ENCODE data around the gene TSPYL2. TPM values are rescaled to one million over a fixed set of nuclear protein-coding genes. Genes with fewer than 3 reads are reported as not detected.

TSPYL2 gene
- total RNA-seq, 1 donor from 2014 or later = 40.3 TPM

DNA sequence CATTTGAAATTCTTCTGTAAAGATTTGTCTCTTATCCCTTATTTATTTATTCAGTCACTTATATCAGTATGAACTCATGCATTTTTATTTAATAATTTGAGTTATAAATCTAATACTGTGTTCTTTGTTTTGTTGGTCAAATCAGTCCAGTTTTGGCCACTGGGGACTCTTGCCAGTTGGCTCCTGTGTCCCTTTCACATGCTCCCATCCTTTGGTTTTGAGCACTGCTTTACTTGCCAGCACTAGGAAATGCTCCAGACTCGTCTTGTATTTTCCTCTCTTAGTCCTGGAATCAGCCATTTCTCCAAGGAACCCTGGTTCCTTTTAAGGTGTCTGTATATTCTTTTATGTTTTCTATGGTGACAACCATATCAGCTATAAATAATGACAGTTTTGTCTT lies 39.8 kb downstream of the TSPYL2 start:
- Mint-ChIP-seq H3K27ac (no peak overlapping the region), H3K27me3 (no peaks in the 10 kb centered on the region), H3K4me3 (no peak overlapping the region), H3K36me3 (ENCODE audit: low read depth) (peaks cover 8% of the 10 kb centered on the region), H3K9me3 (peaks cover 4% of the 10 kb centered on the region), H3K4me1 (peaks cover 4% of the 10 kb centered on the region)
- DNase-seq = no peak
- intact Hi-C loops (cut with micrococcal nuclease) = no loop called here

DNA sequence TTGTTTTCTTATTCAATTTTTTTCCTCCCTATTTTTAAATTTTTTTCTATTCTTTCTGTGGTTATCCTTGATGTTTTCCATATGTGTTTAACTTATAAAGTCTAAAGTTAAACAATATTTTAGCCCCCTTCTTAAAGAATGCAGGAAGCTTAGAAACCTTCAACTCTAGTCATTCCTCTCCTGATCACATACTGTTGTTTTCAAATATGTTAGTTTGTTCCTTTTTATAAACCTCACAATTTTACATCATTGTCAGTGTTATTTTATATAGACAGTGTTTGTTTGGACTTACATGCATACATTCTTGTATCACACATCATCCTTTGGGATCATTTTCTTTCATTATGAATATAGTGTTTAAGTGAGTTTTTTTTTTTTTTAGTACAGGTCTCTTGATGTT lies 43.3 kb downstream of the TSPYL2 start:
- intact Hi-C loops (cut with micrococcal nuclease) = no loop called here
- H3K9me3 Mint-ChIP-seq = peaks cover 4% of the 10 kb centered on the region
- DNase-seq = no peak
- no peaks in the 10 kb centered on the region for H3K27me3 Mint-ChIP-seq
- H3K4me1 Mint-ChIP-seq = peaks cover 4% of the 10 kb centered on the region
- no peak overlapping the region for H3K27ac Mint-ChIP-seq
- no peak overlapping the region for H3K4me3 Mint-ChIP-seq
- peaks cover 8% of the 10 kb centered on the region for H3K36me3 Mint-ChIP-seq (ENCODE audit: low read depth)

DNA sequence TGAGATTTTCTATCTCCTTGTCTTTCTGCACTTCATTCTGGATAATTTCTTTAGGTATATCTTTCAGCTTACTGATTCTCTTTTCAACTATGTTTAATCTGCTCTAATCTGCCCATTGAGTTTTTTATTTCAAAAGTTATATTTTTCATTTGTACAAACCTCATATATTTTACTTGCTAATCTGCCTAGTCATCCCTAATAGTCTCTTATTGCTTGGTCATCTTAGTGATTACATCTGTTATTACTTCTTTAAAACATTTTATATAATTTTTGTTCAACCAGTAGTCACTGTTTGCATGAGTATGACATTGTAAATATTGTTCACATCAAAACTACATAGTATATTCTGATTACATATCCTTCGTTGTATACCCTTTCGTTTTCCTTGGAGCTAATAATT lies 44.2 kb downstream of the TSPYL2 start:
- Mint-ChIP-seq H3K36me3 (ENCODE audit: low read depth) (peaks cover 8% of the 10 kb centered on the region), H3K9me3 (peaks cover 4% of the 10 kb centered on the region), H3K27me3 (no peaks in the 10 kb centered on the region), H3K4me1 (peaks cover 4% of the 10 kb centered on the region), H3K4me3 (no peak overlapping the region), H3K27ac (no peak overlapping the region)
- DNase-seq = no peak
- intact Hi-C loops (cut with micrococcal nuclease) = no loop called here

DNA sequence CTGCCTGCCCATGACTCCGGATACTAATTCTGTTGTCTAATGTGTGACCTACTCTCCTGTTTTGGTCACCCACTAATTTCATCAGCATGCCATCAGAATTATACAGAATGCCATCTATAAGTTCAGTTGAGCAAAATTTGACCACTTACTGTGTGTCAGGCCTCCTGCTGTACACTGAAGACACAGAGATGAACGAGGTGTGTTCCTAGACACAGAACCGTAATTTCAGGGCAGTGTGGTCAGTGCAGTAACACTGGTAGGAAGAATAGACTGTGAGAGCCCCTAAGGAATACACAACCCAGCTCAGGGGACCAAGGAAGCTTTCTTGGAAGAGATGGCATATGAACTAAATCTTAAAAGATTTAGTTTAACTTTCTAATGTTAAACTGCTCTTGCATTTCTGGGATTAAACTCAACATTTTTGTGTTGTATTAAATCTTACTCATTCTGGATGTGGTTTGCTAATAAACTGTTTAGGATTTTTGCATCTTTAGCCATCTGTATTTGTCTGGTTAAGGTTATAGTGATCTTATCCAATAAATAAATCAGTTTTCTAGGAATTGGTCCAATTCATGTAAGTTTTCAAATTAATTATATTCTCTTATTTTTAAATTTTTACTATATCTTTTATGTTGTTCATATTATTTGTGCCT lies 46.1 kb downstream of the TSPYL2 start:
- H3K27me3 Mint-ChIP-seq = no peaks in the 10 kb centered on the region
- no peak for DNase-seq
- peaks cover 4% of the 10 kb centered on the region for H3K4me1 Mint-ChIP-seq
- intact Hi-C loops (cut with micrococcal nuclease) = no loop called here
- no peak overlapping the region for H3K4me3 Mint-ChIP-seq
- no peak overlapping the region for H3K27ac Mint-ChIP-seq
- peaks cover 4% of the 10 kb centered on the region for H3K9me3 Mint-ChIP-seq
- H3K36me3 Mint-ChIP-seq (ENCODE audit: low read depth) = peaks cover 11% of the 10 kb centered on the region

DNA sequence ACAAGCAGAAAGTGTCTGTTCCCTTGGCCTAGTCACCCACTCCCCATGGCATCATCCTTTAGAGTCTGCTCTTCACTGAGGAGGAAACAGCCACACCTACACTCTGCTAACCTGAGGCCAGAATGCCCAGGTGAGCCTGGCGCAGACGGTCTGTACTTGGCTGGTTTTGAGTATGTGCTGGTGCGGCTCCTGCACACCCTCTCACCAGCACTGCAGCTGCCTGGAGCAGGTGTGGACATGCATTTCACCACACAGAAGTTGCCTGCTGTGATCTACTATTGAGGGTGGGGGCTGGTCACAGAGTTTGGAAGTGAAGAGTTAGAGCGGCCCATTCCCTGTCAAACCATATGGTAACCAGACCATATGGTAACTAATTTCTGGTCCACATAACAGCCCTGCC lies 51.2 kb downstream of the TSPYL2 start:
- H3K27me3 Mint-ChIP-seq = no peaks in the 10 kb centered on the region

GRCh38 chrX:53135581-53135980 lies 53.4 kb downstream of the TSPYL2 start:
- Mint-ChIP-seq H3K27ac (no peak overlapping the region), H3K9me3 (no peaks in the 10 kb centered on the region), H3K27me3 (no peaks in the 10 kb centered on the region), H3K4me3 (no peak overlapping the region), H3K4me1 (peaks cover 2% of the 10 kb centered on the region), H3K36me3 (ENCODE audit: low read depth) (peaks cover 5% of the 10 kb centered on the region)
- intact Hi-C loops (cut with micrococcal nuclease) = no loop called here
- DNase-seq = peak; percentile 19

More for the DNA sequence above, 51.2 kb downstream of the TSPYL2 start:
- no peak overlapping the region for H3K27ac Mint-ChIP-seq
- no peak overlapping the region for H3K4me3 Mint-ChIP-seq
- intact Hi-C loops (cut with micrococcal nuclease) = no loop called here
- DNase-seq = no peak
- H3K36me3 Mint-ChIP-seq (ENCODE audit: low read depth) = peaks cover 5% of the 10 kb centered on the region
- H3K4me1 Mint-ChIP-seq = no peaks in the 10 kb centered on the region
- H3K9me3 Mint-ChIP-seq = no peaks in the 10 kb centered on the region

Other genes starting within 250 kb of the TSPYL2 start
- not detected in 2 replicates for gene XAGE3, start 214.3 kb upstream of the TSPYL2 start, total RNA-seq
- gene FAM156B, start 185.0 kb upstream of the TSPYL2 start, total RNA-seq = 20.4 and 20.7 TPM in 2 replicates
- 27.3 and 28.3 TPM in 2 replicates for gene FAM156A, start 123.8 kb upstream of the TSPYL2 start, total RNA-seq
- not detected in 2 replicates for gene GPR173, start 33.6 kb upstream of the TSPYL2 start, total RNA-seq
- 7.8 and 10.0 TPM in 2 replicates for gene KANTR, start 11.8 kb downstream of the TSPYL2 start, total RNA-seq
- 112 and 119 TPM in 2 replicates for gene KDM5C, start 142.8 kb downstream of the TSPYL2 start, total RNA-seq
- 0.37 and 0.64 TPM in 2 replicates for gene IQSEC2, start 199.2 kb downstream of the TSPYL2 start, total RNA-seq